ENCODE data around the gene FAM25A.

- TF ChIP-seq CTCF (IDR thresholded peaks at IDR 0.05) (no peak), POLR2A (IDR thresholded peaks at IDR 0.05) (no peak)
Observed at GRCh38 chr10:87058171-87058570, 38.1 kb downstream of the FAM25A start.

Measured in right lobe of liver (tissue), 4 donors.